ENCODE results near the gene APPBP2.

APPBP2 gene

GRCh38 chr17:60406887-60407286, 119.2 kb downstream of the APPBP2 start:
- FAIRE-seq (no peak), DNase-seq (ENCODE audit: insufficient read length, low spot score) (no peak)

GRCh38 chr17:60403962-60404361, 122.1 kb downstream of the APPBP2 start:
- DNase-seq (ENCODE audit: insufficient read length, low spot score) = no peak
- FAIRE-seq = no peak

GRCh38 chr17:60403523-60403810, 122.6 kb downstream of the APPBP2 start:
- FAIRE-seq (no peak), DNase-seq (ENCODE audit: insufficient read length, low spot score) (no peak)

GRCh38 chr17:60401819-60402218, 124.2 kb downstream of the APPBP2 start:
- no peak for FAIRE-seq
- no peak for DNase-seq (ENCODE audit: insufficient read length, low spot score)

- DNase-seq (ENCODE audit: insufficient read length, low spot score) (no peak), FAIRE-seq (peak; percentile 77)
Observed at GRCh38 chr17:60398227-60398959, 127.6 kb downstream of the APPBP2 start.

- DNase-seq (ENCODE audit: insufficient read length, low spot score) = no peak
- FAIRE-seq = no peak
Observed at GRCh38 chr17:60396412-60396811, 129.6 kb downstream of the APPBP2 start.

GRCh38 chr17:60395508-60396065, 130.5 kb downstream of the APPBP2 start:
- DNase-seq (ENCODE audit: insufficient read length, low spot score) (no peak), FAIRE-seq (no peak)

- DNase-seq (ENCODE audit: insufficient read length, low spot score) (no peak), FAIRE-seq (no peak)
Observed at GRCh38 chr17:60393840-60394723, 132.0 kb downstream of the APPBP2 start.
